Measurements from ENCODE around the gene DGAT2L6.

GRCh38 chrX:70183091-70183490 lies 5.8 kb downstream of the DGAT2L6 start:
- no peak for TF ChIP-seq CTCF (IDR thresholded peaks at IDR 0.05 in 8 of 11, conservative IDR thresholded peaks at IDR 0.05 in 3 of 11)
- no peak for TF ChIP-seq POLR2A (IDR thresholded peaks at IDR 0.05)

All from spleen (tissue), 7 donors.